HepG2 (cell line): ENCODE data around the gene CYP4F22.
A peak's percentile ranks its signal among the peaks of the same experiment; 100 is the strongest.

Source experiments
- EP300 ChIP-seq, 3 experiments: sonication (generic) in 1 of 3; formaldehyde crosslinking in 1 of 3; IDR thresholded peaks; 2 replicates each; pipeline versions ENCODE4 v1.5.1 to v1.6.1; 2011 to 2020; ENCODE audit warnings: low read depth in 2 of 3, low read length in 2 of 3, borderline replicate concordance in 1 of 3, improper control_type of control experiment in 1 of 3, mild to moderate bottlenecking in 1 of 3, missing genetic modification reagents in 1 of 3, moderate library complexity in 1 of 3
- GTF2F1 ChIP-seq: fragments of 150-350 bp; IDR thresholded peaks from 2 replicates; pipeline ENCODE4 v1.6.1; 2014; ENCODE audit warnings: low read length
- JUNB ChIP-seq: sonication (generic); formaldehyde crosslinking; IDR thresholded peaks from 2 replicates; pipeline ENCODE4 v1.8.0; 2022; ENCODE audit warnings: missing genetic modification reagents, mild to moderate bottlenecking, borderline replicate concordance
- NCOR1 ChIP-seq: fragments of 200-600 bp; sonication (generic); IDR thresholded peaks from 2 replicates; pipeline ENCODE4 v1.7.0; 2017; ENCODE audit warnings: antibody characterized with exemption, low read length, borderline replicate concordance
- PBX3 ChIP-seq: sonication (generic); formaldehyde crosslinking; IDR thresholded peaks from 2 replicates; pipeline ENCODE4 v1.8.1; 2023; ENCODE audit warnings: missing genetic modification reagents, inconsistent platforms, borderline replicate concordance
- RBFOX2 ChIP-seq: fragments of 200-400 bp; formaldehyde crosslinking; IDR thresholded peaks from 2 replicates; pipeline ENCODE4 v1.6.1; 2017; ENCODE audit warnings: low read depth, mild to moderate bottlenecking, low read length
- TRIM24 ChIP-seq: sonication (generic); formaldehyde crosslinking; IDR thresholded peaks from 2 replicates; pipeline ENCODE4 v1.8.0; 2022; ENCODE audit warnings: mild to moderate bottlenecking, missing genetic modification reagents
- YY1 ChIP-seq: IDR thresholded peaks from 2 replicates; pipeline ENCODE4 v1.6.1; 2011; ENCODE audit warnings: low read length, low read depth, moderate library complexity, mild to moderate bottlenecking; ENCODE audit not compliant: insufficient read depth, insufficient replicate concordance
- ZNF232 ChIP-seq: sonication (generic); formaldehyde crosslinking; IDR thresholded peaks from 2 replicates; pipeline ENCODE4 v1.4.0; 2020; ENCODE audit warnings: missing genetic modification reagents, borderline replicate concordance
- ZNF746 ChIP-seq: sonication (generic); formaldehyde crosslinking; IDR thresholded peaks from 2 replicates; pipeline ENCODE4 v1.8.0; 2022; ENCODE audit warnings: mild to moderate bottlenecking, missing genetic modification reagents
- ZNF75D ChIP-seq: sonication (generic); formaldehyde crosslinking; IDR thresholded peaks from 2 replicates; pipeline ENCODE4 v1.8.1; 2023; ENCODE audit warnings: missing genetic modification reagents, mild to moderate bottlenecking, borderline replicate concordance
- TF ChIP-seq, protein P1 (sequence below): sonication (generic); formaldehyde crosslinking; conservative IDR thresholded peaks from 2 replicates; pipeline ENCODE4 v1.4.0; 2020; ENCODE audit warnings: missing genetic modification reagents
- TF ChIP-seq, protein P2 (sequence below): sonication (generic); formaldehyde crosslinking; IDR thresholded peaks from 2 replicates; pipeline ENCODE4 v1.5.0; 2020; ENCODE audit warnings: mild to moderate bottlenecking, missing genetic modification reagents, moderate library complexity

DNA sequence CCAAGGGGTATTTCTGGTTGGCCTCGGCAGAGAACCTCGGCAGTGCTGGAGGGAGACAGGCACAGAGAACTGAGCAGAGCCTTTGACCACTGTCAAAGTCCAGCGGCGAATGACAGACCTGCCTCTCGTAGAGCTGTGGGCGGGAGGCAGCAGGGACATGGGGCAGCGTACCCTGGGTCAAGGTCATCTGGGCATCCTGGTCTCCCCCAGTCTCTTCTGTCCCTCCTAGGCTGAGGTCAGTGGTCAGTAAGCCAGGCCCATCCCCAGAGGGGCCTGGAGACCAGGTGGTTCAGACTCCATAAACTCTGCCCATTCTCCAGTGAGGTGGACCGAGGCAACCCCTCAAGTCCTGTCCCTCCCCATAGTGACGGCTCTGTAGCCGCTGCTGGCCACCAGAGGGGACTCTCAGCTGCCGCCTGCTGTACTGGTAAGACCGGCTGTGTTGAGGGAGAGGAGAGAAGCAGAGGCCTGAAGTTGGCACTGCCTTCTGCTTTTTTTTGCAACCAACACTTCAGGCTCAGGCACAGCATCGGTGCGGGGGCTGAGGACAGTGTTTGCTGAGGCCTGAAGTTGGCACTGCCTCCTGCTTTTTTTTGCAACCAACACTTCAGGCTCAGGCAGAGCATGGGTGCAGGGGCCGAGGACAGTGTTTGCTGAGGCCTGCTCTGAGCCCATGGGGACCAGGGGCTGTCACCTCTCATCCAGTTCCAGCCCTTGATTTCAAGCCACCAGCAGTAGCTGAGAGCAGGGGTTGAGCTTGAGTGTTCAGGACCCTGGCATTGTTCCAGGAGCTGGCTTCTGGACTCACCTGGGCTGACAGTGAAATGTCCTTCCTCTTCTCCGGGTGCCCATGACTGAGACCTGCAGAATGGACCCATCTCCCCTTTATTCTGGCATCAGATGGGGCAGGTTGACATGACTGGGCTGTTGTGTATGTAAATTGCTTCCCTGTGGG lies 28.7 kb upstream of the CYP4F22 start, which contains the start of gene PGLYRP2:
- TF ChIP-seq GTF2F1, result no peak
- TF ChIP-seq, protein P1, sequence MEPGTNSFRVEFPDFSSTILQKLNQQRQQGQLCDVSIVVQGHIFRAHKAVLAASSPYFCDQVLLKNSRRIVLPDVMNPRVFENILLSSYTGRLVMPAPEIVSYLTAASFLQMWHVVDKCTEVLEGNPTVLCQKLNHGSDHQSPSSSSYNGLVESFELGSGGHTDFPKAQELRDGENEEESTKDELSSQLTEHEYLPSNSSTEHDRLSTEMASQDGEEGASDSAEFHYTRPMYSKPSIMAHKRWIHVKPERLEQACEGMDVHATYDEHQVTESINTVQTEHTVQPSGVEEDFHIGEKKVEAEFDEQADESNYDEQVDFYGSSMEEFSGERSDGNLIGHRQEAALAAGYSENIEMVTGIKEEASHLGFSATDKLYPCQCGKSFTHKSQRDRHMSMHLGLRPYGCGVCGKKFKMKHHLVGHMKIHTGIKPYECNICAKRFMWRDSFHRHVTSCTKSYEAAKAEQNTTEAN, result no peak
- TF ChIP-seq, protein P2, sequence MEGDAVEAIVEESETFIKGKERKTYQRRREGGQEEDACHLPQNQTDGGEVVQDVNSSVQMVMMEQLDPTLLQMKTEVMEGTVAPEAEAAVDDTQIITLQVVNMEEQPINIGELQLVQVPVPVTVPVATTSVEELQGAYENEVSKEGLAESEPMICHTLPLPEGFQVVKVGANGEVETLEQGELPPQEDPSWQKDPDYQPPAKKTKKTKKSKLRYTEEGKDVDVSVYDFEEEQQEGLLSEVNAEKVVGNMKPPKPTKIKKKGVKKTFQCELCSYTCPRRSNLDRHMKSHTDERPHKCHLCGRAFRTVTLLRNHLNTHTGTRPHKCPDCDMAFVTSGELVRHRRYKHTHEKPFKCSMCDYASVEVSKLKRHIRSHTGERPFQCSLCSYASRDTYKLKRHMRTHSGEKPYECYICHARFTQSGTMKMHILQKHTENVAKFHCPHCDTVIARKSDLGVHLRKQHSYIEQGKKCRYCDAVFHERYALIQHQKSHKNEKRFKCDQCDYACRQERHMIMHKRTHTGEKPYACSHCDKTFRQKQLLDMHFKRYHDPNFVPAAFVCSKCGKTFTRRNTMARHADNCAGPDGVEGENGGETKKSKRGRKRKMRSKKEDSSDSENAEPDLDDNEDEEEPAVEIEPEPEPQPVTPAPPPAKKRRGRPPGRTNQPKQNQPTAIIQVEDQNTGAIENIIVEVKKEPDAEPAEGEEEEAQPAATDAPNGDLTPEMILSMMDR (CRISPR knock-in tag), result peak; percentile 72
- TF ChIP-seq ZNF75D (CRISPR knock-in tag), result no peak
- no peak for TF ChIP-seq TRIM24 (CRISPR knock-in tag)
- peak in 1 of 2 experiments; percentile 34; a peak in 1 of 4 replicates for TF ChIP-seq EP300 (IDR thresholded peaks at IDR 0.05; ENCODE audit: low read depth in 2 of 2, low read length in 2 of 2)
- no peak for TF ChIP-seq EP300 (CRISPR knock-in tag; IDR thresholded peaks at IDR 0.05; ENCODE audit: borderline replicate concordance)
- 0 out of 2 replicates have a peak, but pooled peaks have one; percentile 58 for TF ChIP-seq ZNF232 (CRISPR knock-in tag)
- TF ChIP-seq JUNB, result no peak
- TF ChIP-seq YY1, result no peak
- no peak for TF ChIP-seq RBFOX2
- no peak for TF ChIP-seq PBX3 (CRISPR knock-in tag)
- peak; percentile 86 for TF ChIP-seq NCOR1
- TF ChIP-seq ZNF746 (CRISPR knock-in tag), result no peak
